HCT116 (cell line): ENCODE data around the gene MED23. TPM values are rescaled to one million over a fixed set of nuclear protein-coding genes. Genes with fewer than 3 reads are reported as not detected.

Experiments used
- total RNA-seq: library from RNA; stranded (reverse); gene quantifications from one replicate; pipeline ENCODE4 v1.2.1, GENCODE V29; 2021; ENCODE audit not compliant: unreplicated experiment

The MED23 gene
- total RNA-seq, 1 experiment from 2014 or later: 17.2 TPM

Other genes starting within 250 kb of the MED23 start
- 0.69 TPM for gene ARG1, start 55.0 kb downstream of the MED23 start, total RNA-seq
- 0.15 TPM for gene ENPP3, start 9.1 kb upstream of the MED23 start, total RNA-seq
- gene OR2A4, start 73.2 kb upstream of the MED23 start, total RNA-seq: not detected
- not detected for gene CTAGE9, start 82.8 kb upstream of the MED23 start, total RNA-seq
- 6.5 TPM for gene ENPP1, start 179.8 kb upstream of the MED23 start, total RNA-seq